Activated CD4-positive, alpha-beta T cell treated with anti-CD3 and anti-CD28 coated beads for 36 hours (primary cell): ENCODE data around the gene TECR. TPM values are rescaled to one million over a fixed set of nuclear protein-coding genes. Genes with fewer than 3 reads are reported as not detected.
"Not testable (repeated sequence)": the region's sequence is repeated elsewhere in the genome, so short reads cannot be mapped to it uniquely, and the experiment has no call there.

Source experiments
- ATAC-seq: fragments of 200-7000 bp; cut with Tn5 transposase; one replicate; pipeline ENCODE4 v1.10.0; 2021; ENCODE audit warnings: mild to moderate bottlenecking, moderate library complexity
- CTCF ChIA-PET: fragments of 350-600 bp; sonication (Branson Sonifier 250); formaldehyde crosslinking; loops from one replicate; lab custom pipeline; 2021; ENCODE audit warnings: antibody characterized with exemption; lab: Charles Lee
- POLR2A ChIA-PET: fragments of 350-600 bp; sonication (Branson Sonifier 250); formaldehyde crosslinking; loops from one replicate; lab custom pipeline; 2021; ENCODE audit warnings: antibody characterized with exemption, inconsistent platforms; lab: Charles Lee
- DNase-seq: peaks from one replicate; pipeline ENCODE4 v3.0.0-alpha.2; 2020
- H3K27ac Mint-ChIP-seq: one replicate; pipeline ENCODE4 v1.8.0; 2021; ENCODE audit warnings: mixed read lengths
- H3K27me3 Mint-ChIP-seq: one replicate; pipeline ENCODE4 v1.8.0; 2021; ENCODE audit warnings: mixed read lengths
- H3K36me3 Mint-ChIP-seq: one replicate; pipeline ENCODE4 v1.8.0; 2021; ENCODE audit warnings: low read depth, mixed read lengths
- H3K4me1 Mint-ChIP-seq: one replicate; pipeline ENCODE4 v1.8.0; 2021; ENCODE audit warnings: mixed read lengths
- H3K4me3 Mint-ChIP-seq: one replicate; pipeline ENCODE4 v1.8.0; 2021; ENCODE audit warnings: mild to moderate bottlenecking, moderate library complexity, mixed read lengths
- H3K9me3 Mint-ChIP-seq: one replicate; pipeline ENCODE4 v1.8.0; 2021; ENCODE audit warnings: low read depth, mixed read lengths
- intact Hi-C, 2 experiments: fragments of 100-400 bp; cut with DNase I in 1 of 2; cut with micrococcal nuclease in 1 of 2; formaldehyde crosslinking; loops; one replicate each; pipeline versions ENCODE4 v1.14.2 to v1.15.1; 2022 to 2024; cut with DNase I, micrococcal nuclease
- total RNA-seq, 2 experiments: library from RNA; stranded (reverse); gene quantifications; one replicate each; pipeline ENCODE4 v1.2.3, GENCODE V29; 2021

Gene TECR
- total RNA-seq, 2 experiments from 2014 or later: 106 to 145 TPM

DNA sequence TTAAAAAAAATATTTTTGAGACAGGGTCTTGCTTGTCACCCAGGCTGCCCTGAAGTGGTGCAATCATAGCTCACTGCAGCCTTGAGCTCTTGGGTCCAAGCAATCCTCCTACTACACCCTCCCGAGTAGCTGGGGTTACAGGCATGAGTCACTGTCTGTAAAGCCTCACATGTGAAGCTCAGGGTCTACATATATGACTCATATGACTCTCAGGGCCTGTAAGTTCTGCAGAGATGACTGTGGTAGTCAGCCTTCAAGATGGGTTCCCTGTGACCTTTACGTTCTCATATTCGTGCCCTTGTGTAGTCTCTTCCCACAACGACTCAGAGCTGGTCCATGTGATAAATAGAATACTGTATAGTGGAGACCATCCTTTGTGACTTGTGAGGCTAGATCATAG is 60.0 kb downstream of the TECR start:
- DNase-seq, H3K27ac Mint-ChIP-seq, H3K9me3 Mint-ChIP-seq: not testable (repeated sequence)

GRCh38 chr19:14595558-14595957 is 66.2 kb downstream of the TECR start:
- DNase-seq (no peak), ATAC-seq (no peak)
- H3K4me3 Mint-ChIP-seq: no peak overlapping the region
- H3K27ac Mint-ChIP-seq: no peak overlapping the region
- peaks cover 10% of the 10 kb centered on the region for H3K27me3 Mint-ChIP-seq
- peaks cover 6% of the 10 kb centered on the region for H3K9me3 Mint-ChIP-seq
- ChIA-PET CTCF (interaction anchor here (0.6 kb wide), 1 partner anchor 1024 kb away, joined by 3 read pairs; no protein-coding TSS in a partner anchor), POLR2A (no interaction called here)
- H3K36me3 Mint-ChIP-seq: peaks cover 3% of the 10 kb centered on the region
- intact Hi-C loops: no loop called here
- no peaks in the 10 kb centered on the region for H3K4me1 Mint-ChIP-seq

More for the DNA sequence above, 60.0 kb downstream of the TECR start:
- peak; percentile 42 for ATAC-seq
- H3K27me3 Mint-ChIP-seq, intact Hi-C loops, H3K4me3 Mint-ChIP-seq, H3K36me3 Mint-ChIP-seq, H3K4me1 Mint-ChIP-seq, POLR2A ChIA-PET, CTCF ChIA-PET: not testable (repeated sequence)

DNA sequence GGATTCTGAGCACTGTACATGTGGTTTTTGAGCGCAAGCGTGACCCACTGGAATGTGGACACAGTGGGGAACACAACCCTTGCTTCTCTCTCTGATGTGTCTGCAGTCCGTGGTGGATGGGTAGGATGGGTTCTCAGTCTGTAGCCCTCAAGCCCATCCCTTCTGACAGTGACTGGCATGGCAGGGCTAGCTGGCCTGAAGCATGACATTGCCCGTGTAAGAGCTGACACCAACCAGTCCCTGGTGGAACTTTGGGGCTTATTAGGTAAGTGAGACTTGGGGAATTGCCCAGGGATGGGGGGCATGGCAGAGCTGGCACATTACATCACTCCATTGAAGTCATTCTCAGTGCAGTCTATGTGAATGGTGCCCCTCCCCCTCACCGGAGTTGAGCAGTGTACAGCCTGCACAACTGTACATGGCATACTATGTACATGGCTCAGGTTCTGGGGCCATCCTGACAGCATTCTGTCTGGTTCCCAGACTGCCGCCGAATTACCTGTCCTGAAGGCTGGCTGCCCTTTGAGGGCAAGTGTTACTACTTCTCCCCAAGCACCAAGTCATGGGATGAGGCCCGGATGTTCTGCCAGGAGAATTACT is 70.3 kb downstream of the TECR start:
- H3K27me3 Mint-ChIP-seq: peaks cover 8% of the 10 kb centered on the region

DNA sequence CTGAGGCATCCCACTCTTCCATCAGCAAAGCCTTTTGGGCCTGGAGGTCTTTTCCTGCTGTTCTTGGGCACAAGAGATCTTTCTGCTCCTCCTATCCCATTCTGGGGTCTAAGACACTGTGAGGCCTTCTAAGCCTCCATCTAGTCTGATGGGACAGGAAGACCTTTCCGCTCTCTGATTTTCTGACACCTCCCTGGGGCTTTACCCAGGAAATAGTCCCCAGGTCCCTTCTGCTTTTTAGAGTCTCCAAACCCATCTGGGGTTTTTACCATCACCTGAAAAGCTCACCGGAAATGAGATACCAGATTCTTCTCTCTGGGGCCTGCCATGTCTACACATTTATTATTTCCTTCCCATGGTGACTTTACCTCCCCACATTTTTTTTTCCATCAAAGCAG is 74.6 kb downstream of the TECR start:
- H3K4me3 Mint-ChIP-seq: no peak overlapping the region

More for the DNA sequence above, 70.3 kb downstream of the TECR start:
- Mint-ChIP-seq H3K27ac (no peak overlapping the region), H3K36me3 (peaks cover 3% of the 10 kb centered on the region), H3K9me3 (peaks cover 8% of the 10 kb centered on the region), H3K4me1 (peaks cover 9% of the 10 kb centered on the region), H3K4me3 (no peak overlapping the region)
- intact Hi-C loops: no loop called here
- DNase-seq (no peak), ATAC-seq (no peak)
- ChIA-PET CTCF (interaction anchor here (0.5 kb wide), 1 partner anchor 187 kb away, joined by 3 read pairs; no protein-coding TSS in a partner anchor), POLR2A (no interaction called here)

DNA sequence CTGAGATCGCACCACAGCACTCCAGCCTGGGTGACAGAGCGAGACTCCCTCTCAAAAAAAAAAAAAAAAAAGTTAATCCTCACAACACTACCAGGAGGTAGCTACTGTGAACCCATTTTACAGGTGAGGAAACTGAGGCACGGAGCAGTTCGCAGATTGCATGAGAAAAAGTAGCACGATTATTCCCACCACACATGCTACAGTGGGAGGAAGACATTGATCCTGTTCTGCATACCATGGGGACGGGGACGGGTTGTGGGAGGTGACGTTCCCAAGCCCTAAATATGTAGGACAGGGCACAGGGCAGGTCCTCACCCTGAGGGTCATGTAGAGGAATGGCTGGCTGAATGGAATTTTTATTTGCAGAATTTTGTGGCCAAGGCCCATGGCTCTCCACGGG is 77.2 kb downstream of the TECR start:
- no peaks in the 10 kb centered on the region for H3K36me3 Mint-ChIP-seq
- POLR2A ChIA-PET: no interaction called here
- peaks cover 2% of the 10 kb centered on the region for H3K27me3 Mint-ChIP-seq
- ATAC-seq (no peak), DNase-seq (no peak)
- CTCF ChIA-PET: interaction anchor here (0.6 kb wide), 3 partner anchors 24 to 1125 kb away, joined by 4 to 5 read pairs (median 4); no protein-coding TSS in a partner anchor
- H3K4me3 Mint-ChIP-seq: no peak overlapping the region
- intact Hi-C loops: no loop called here
- H3K4me1 Mint-ChIP-seq: peaks cover 9% of the 10 kb centered on the region
- peaks cover 2% of the 10 kb centered on the region for H3K9me3 Mint-ChIP-seq
- no peak overlapping the region for H3K27ac Mint-ChIP-seq

More for the DNA sequence above, 74.6 kb downstream of the TECR start:
- peak overlapping the region; percentile 34 for H3K27ac Mint-ChIP-seq
- no peaks in the 10 kb centered on the region for H3K27me3 Mint-ChIP-seq
- DNase-seq (no peak), ATAC-seq (peak; percentile 69)
- CTCF ChIA-PET: interaction anchor here (0.7 to 1.5 kb wide), 3 partner anchors 16 to 83 kb away, joined by 3 to 5 read pairs (median 4); no protein-coding TSS in a partner anchor
- POLR2A ChIA-PET: interaction anchor here (0.7 kb wide), 1 partner anchor 71 kb away, joined by 6 read pairs; the partner anchor contains the start of gene ADGRE3
- intact Hi-C loops: no loop called here
- peaks cover 2% of the 10 kb centered on the region for H3K9me3 Mint-ChIP-seq
- no peaks in the 10 kb centered on the region for H3K36me3 Mint-ChIP-seq
- peaks cover 9% of the 10 kb centered on the region for H3K4me1 Mint-ChIP-seq

- Mint-ChIP-seq H3K4me3 (no peak overlapping the region), H3K27me3 (peaks cover 7% of the 10 kb centered on the region), H3K9me3 (no peaks in the 10 kb centered on the region), H3K4me1 (no peaks in the 10 kb centered on the region), H3K36me3 (no peaks in the 10 kb centered on the region), H3K27ac (no peak overlapping the region)
- intact Hi-C loops: no loop called here
- POLR2A ChIA-PET: no interaction called here
- CTCF ChIA-PET: interaction anchor here (0.7 to 1.1 kb wide), 4 partner anchors 28 to 123 kb away, joined by 3 to 4 read pairs (median 3); no protein-coding TSS in a partner anchor
- DNase-seq (no peak), ATAC-seq (no peak)
Observed at GRCh38 chr19:14611051-14611450, 81.7 kb downstream of the TECR start.

DNA sequence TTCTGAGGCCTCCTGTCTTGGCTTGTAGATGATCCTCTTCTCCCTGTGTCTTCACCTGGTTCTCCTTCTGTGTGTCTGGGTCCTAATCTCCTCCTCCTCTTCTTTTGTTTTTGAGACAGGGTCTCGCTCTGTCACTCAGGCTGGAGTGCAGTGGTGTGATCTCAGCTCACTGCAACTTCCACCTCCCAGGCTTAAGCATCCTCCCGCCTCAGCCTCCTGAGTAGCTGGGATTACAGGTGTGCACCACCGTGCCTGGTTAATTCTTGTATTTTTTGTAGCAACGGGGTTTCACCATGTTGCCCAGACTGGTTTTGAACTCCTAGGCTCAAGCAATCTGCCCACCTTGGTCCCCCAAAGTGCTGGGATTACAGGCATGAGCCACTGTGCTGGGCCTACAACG is 82.8 kb downstream of the TECR start:
- DNase-seq, POLR2A ChIA-PET, intact Hi-C loops, H3K4me1 Mint-ChIP-seq, H3K27ac Mint-ChIP-seq, H3K9me3 Mint-ChIP-seq, ATAC-seq, H3K4me3 Mint-ChIP-seq, H3K36me3 Mint-ChIP-seq: not testable (repeated sequence)
- peaks cover 12% of the 10 kb centered on the region for H3K27me3 Mint-ChIP-seq
- CTCF ChIA-PET: interaction anchor here (1.0 to 1.2 kb wide), 2 partner anchors 12 to 38 kb away, joined by 3 to 4 read pairs; no protein-coding TSS in a partner anchor

DNA sequence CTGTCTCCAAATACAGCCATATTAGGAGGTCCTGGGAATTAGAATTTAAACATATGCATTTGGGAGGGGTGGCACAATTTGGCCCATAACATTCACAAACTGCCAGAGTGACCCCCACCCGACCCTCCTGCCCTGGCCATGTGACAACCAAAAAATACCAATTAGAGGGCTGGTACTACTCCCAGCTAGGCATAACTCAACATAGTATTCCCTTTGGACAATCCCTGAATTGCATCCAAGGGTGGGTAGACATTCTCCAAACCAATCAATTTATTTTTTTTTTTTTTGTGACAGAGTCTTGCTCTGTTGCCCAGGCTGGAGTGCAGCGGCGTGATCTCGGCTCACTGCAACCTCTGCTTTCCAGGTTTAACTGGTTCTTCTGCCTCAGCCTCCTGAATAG is 83.3 kb downstream of the TECR start:
- peaks cover 12% of the 10 kb centered on the region for H3K27me3 Mint-ChIP-seq
- H3K4me1 Mint-ChIP-seq: no peaks in the 10 kb centered on the region
- CTCF ChIA-PET: interaction anchor here (1.0 to 1.2 kb wide), 2 partner anchors 12 to 39 kb away, joined by 3 to 4 read pairs; no protein-coding TSS in a partner anchor

DNA sequence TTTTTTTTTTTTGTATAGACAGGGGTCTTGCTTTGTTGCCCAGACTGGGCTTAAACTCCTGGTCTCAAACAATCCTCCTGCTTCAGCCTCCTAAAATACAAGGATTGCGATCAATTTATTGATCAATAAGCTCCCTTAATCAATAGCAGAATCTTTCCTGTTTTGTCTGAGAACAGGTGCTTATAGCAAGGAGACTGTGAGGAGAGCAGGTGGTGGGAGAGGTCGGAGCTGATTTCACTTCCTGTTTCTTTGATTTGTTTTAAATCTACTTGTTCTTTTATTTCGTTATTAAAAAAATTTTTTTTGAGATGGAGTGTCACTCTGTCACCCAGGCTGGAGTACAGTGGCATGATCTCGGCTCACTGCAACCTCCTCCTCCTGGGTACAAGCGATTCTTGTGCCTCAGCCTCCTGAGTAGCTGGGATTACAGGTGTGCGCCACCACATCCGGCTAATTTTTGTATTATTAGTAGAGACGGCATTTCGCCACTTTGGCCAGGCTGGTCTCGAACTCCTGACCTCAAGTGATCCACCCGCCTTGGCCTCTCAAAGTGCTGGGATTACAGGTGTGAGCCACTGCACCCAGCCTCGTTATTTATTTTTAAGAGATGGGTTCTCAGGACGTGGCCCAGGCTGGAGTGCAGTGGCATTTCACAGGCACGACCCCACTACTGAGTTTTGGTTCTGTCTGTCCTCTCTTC is 84.2 kb downstream of the TECR start:
- H3K4me1 Mint-ChIP-seq, H3K4me3 Mint-ChIP-seq, H3K27ac Mint-ChIP-seq, POLR2A ChIA-PET, H3K9me3 Mint-ChIP-seq, ATAC-seq, H3K36me3 Mint-ChIP-seq, intact Hi-C loops, DNase-seq: not testable (repeated sequence)
- H3K27me3 Mint-ChIP-seq: peaks cover 12% of the 10 kb centered on the region
- CTCF ChIA-PET: interaction anchor here (1.0 to 1.2 kb wide), 3 partner anchors 8 to 40 kb away, joined by 3 to 4 read pairs (median 3); no protein-coding TSS in a partner anchor

More for the DNA sequence above, 83.3 kb downstream of the TECR start:
- POLR2A ChIA-PET: no interaction called here
- no peak overlapping the region for H3K4me3 Mint-ChIP-seq
- intact Hi-C loops: no loop called here
- H3K27ac Mint-ChIP-seq: no peak overlapping the region
- DNase-seq (no peak), ATAC-seq (no peak)
- no peaks in the 10 kb centered on the region for H3K36me3 Mint-ChIP-seq
- no peaks in the 10 kb centered on the region for H3K9me3 Mint-ChIP-seq

- intact Hi-C loops: no loop called here
- Mint-ChIP-seq H3K4me1 (no peaks in the 10 kb centered on the region), H3K4me3 (no peak overlapping the region), H3K27me3 (peaks cover 12% of the 10 kb centered on the region), H3K9me3 (peaks cover 4% of the 10 kb centered on the region), H3K27ac (no peak overlapping the region), H3K36me3 (no peaks in the 10 kb centered on the region)
- POLR2A ChIA-PET: no interaction called here
- CTCF ChIA-PET: interaction anchor here (1.0 kb wide), 1 partner anchor 9 kb away, joined by 3 read pairs; no protein-coding TSS in a partner anchor
- DNase-seq (no peak), ATAC-seq (no peak)
Observed at GRCh38 chr19:14614099-14614412, 84.7 kb downstream of the TECR start.
